A549 (cell line): ENCODE results near the gene CSNK1D.

Source experiments
- CHD2 ChIP-seq: fragments of 150-350 bp; IDR thresholded peaks from 2 replicates; pipeline ENCODE4 v1.6.1; 2014; ENCODE audit warnings: low read length; ENCODE audit not compliant: partially characterized antibody
- EP300 ChIP-seq, 2 experiments: fragments of >200 bp; sonication (Bioruptor Twin); formaldehyde crosslinking; IDR thresholded peaks; 2 replicates in 1 of 2; 3 replicates in 1 of 2; pipeline ENCODE4 v1.6.1; 2016 to 2017
- HDAC2 ChIP-seq: fragments of 200-600 bp; sonication (generic); IDR thresholded peaks from 2 replicates; pipeline ENCODE4 v1.6.1; 2016
- KDM5A ChIP-seq: fragments of 200-600 bp; sonication (generic); IDR thresholded peaks from 2 replicates; pipeline ENCODE4 v1.6.1; 2016; ENCODE audit warnings: antibody characterized with exemption, mild to moderate bottlenecking
- POLR2A ChIP-seq: IDR thresholded peaks from 2 replicates; pipeline ENCODE4 v1.6.1; 2012; ENCODE audit warnings: mild to moderate bottlenecking, low read length
- RNF2 ChIP-seq: fragments of 200-600 bp; sonication (generic); IDR thresholded peaks from 2 replicates; pipeline ENCODE4 v1.6.1; 2016; ENCODE audit warnings: low read depth, mild to moderate bottlenecking, antibody characterized with exemption, moderate library complexity, borderline replicate concordance
- SMC3 ChIP-seq: fragments of >200 bp; sonication (Bioruptor Twin); formaldehyde crosslinking; IDR thresholded peaks from 3 replicates; pipeline ENCODE4 v1.6.1; 2018; ENCODE audit warnings: inconsistent platforms
- TF ChIP-seq, protein P1 (sequence below): IDR thresholded peaks from 2 replicates; pipeline ENCODE4 v1.6.1; 2012
- TF ChIP-seq, protein P2 (sequence below): fragments of >200 bp; sonication (Bioruptor Twin); formaldehyde crosslinking; IDR thresholded peaks from 3 replicates; pipeline ENCODE4 v1.5.1; 2016

DNA sequence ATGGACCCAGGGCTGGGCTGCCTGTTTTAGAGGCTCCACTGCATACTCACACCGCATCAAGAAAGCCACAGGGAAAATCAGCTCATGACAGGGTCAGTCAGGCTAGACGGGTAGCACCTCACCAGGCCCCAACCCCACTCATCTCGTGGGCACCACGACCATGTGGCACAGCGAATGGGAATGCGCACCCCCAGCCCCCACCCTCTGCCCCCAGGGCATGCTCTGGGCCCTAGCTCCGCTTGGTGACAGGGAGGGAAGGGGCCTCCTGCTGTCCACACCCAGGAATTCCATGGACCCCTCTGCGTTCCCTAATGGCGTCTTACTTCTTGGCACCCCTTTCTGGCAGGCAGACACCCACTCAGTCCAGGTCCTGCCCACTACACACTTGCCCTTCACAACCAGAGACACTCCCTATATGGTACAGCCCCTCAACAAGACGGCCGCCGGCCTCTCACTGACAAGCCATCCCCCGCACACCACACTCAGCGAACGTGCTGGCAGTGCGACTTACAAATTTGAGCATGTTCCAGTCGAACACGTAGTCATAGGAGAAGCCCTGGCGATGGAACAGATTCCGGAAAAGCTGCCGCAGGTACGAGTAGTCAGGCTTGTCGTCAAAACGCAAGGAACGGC lies 22.5 kb downstream of the CSNK1D start:
- TF ChIP-seq, protein P1, sequence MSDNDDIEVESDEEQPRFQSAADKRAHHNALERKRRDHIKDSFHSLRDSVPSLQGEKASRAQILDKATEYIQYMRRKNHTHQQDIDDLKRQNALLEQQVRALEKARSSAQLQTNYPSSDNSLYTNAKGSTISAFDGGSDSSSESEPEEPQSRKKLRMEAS = no peak
- TF ChIP-seq EP300 (IDR thresholded peaks at IDR 0.05) = no peak
- no peak for TF ChIP-seq SMC3
- TF ChIP-seq, protein P2, sequence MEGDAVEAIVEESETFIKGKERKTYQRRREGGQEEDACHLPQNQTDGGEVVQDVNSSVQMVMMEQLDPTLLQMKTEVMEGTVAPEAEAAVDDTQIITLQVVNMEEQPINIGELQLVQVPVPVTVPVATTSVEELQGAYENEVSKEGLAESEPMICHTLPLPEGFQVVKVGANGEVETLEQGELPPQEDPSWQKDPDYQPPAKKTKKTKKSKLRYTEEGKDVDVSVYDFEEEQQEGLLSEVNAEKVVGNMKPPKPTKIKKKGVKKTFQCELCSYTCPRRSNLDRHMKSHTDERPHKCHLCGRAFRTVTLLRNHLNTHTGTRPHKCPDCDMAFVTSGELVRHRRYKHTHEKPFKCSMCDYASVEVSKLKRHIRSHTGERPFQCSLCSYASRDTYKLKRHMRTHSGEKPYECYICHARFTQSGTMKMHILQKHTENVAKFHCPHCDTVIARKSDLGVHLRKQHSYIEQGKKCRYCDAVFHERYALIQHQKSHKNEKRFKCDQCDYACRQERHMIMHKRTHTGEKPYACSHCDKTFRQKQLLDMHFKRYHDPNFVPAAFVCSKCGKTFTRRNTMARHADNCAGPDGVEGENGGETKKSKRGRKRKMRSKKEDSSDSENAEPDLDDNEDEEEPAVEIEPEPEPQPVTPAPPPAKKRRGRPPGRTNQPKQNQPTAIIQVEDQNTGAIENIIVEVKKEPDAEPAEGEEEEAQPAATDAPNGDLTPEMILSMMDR = no peak
- TF ChIP-seq CHD2 = no peak
- no peak for TF ChIP-seq POLR2A
- TF ChIP-seq RNF2 = no peak
- no peak for TF ChIP-seq HDAC2
- no peak for TF ChIP-seq KDM5A
